Parathyroid adenoma (tissue), 2 donors: ENCODE measurements around the gene CPM.
"Not testable (repeated sequence)": the region's sequence is repeated elsewhere in the genome, so short reads cannot be mapped to it uniquely, and the experiment has no call there.

Experiments
- H2AFZ ChIP-seq: fragments of 300-600 bp; sonication (generic); one replicate; pipeline ENCODE4 v1.7.0; 2017; ENCODE audit warnings: antibody characterized with exemption, mild to moderate bottlenecking
- H3K27ac ChIP-seq: fragments of 300-600 bp; sonication (generic); one replicate; pipeline ENCODE4 v1.7.0; 2017
- H3K27me3 ChIP-seq: fragments of 300-600 bp; sonication (generic); one replicate; pipeline ENCODE4 v1.7.0; 2017; ENCODE audit warnings: low read length; ENCODE audit not compliant: control insufficient read depth, insufficient read depth
- H3K36me3 ChIP-seq: fragments of 300-600 bp; sonication (generic); one replicate; pipeline ENCODE4 v1.7.0; 2017; ENCODE audit warnings: low read length; ENCODE audit not compliant: control insufficient read depth, insufficient read depth
- H3K4me1 ChIP-seq: fragments of 300-600 bp; sonication (generic); one replicate; pipeline ENCODE4 v1.7.0; 2017; ENCODE audit warnings: control low read depth
- H3K4me2 ChIP-seq: fragments of 300-600 bp; sonication (generic); one replicate; pipeline ENCODE4 v1.7.0; 2017; ENCODE audit warnings: low read length
- H3K4me3 ChIP-seq: fragments of 300-600 bp; sonication (generic); one replicate; pipeline ENCODE4 v1.7.0; 2017; ENCODE audit warnings: low read depth, low read length
- H3K79me2 ChIP-seq: fragments of 300-600 bp; sonication (generic); one replicate; pipeline ENCODE4 v1.7.0; 2017; ENCODE audit warnings: control low read depth
- H3K9ac ChIP-seq: fragments of 300-600 bp; sonication (generic); one replicate; pipeline ENCODE4 v1.7.0; 2017; ENCODE audit warnings: mild to moderate bottlenecking
- H3K9me3 ChIP-seq: fragments of 300-600 bp; sonication (generic); one replicate; pipeline ENCODE4 v1.7.0; 2017; ENCODE audit warnings: low read length; ENCODE audit not compliant: control insufficient read depth
- CTCF ChIP-seq: fragments of 300-600 bp; sonication (generic); IDR thresholded peaks from one replicate; pipeline ENCODE4 v1.7.0; 2017; ENCODE audit warnings: antibody characterized with exemption, mild to moderate bottlenecking
- donor health status: primary hyperparathyroidism.

CPM gene

GRCh38 chr12:68867606-68868005, 65.4 kb downstream of the CPM start:
- TF ChIP-seq CTCF: no peak
- Histone ChIP-seq H3K4me1 (no peaks in the 10 kb centered on the region), H3K9ac (no peak overlapping the region), H3K4me3 (no peak overlapping the region), H3K27ac (no peak overlapping the region), H3K4me2 (no peak overlapping the region), H2AFZ (no peak overlapping the region), H3K36me3 (no peaks in the 10 kb centered on the region), H3K27me3 (no peaks in the 10 kb centered on the region), H3K79me2 (no peaks in the 10 kb centered on the region), H3K9me3 (no peaks in the 10 kb centered on the region)

GRCh38 chr12:68866950-68867349, 66.0 kb downstream of the CPM start:
- H2AFZ ChIP-seq: no peak overlapping the region
- no peak overlapping the region for H3K27ac ChIP-seq
- no peaks in the 10 kb centered on the region for H3K9me3 ChIP-seq
- no peak overlapping the region for H3K4me3 ChIP-seq
- no peaks in the 10 kb centered on the region for H3K4me1 ChIP-seq
- no peaks in the 10 kb centered on the region for H3K27me3 ChIP-seq
- H3K79me2 ChIP-seq: no peaks in the 10 kb centered on the region
- no peaks in the 10 kb centered on the region for H3K36me3 ChIP-seq
- H3K9ac ChIP-seq: no peak overlapping the region
- no peak for TF ChIP-seq CTCF
- H3K4me2 ChIP-seq: no peak overlapping the region

- Histone ChIP-seq H3K4me1 (no peaks in the 10 kb centered on the region), H2AFZ (no peak overlapping the region), H3K4me3 (no peak overlapping the region)
Observed at GRCh38 chr12:68865399-68866164, 67.4 kb downstream of the CPM start.

GRCh38 chr12:68864604-68865003, 68.4 kb downstream of the CPM start:
- Histone ChIP-seq H3K9ac (no peak overlapping the region), H3K36me3 (no peaks in the 10 kb centered on the region), H3K27ac (no peak overlapping the region), H3K4me3 (no peak overlapping the region), H3K27me3 (no peaks in the 10 kb centered on the region), H3K79me2 (no peaks in the 10 kb centered on the region), H3K4me2 (no peak overlapping the region), H3K4me1 (no peaks in the 10 kb centered on the region), H3K9me3 (no peaks in the 10 kb centered on the region), H2AFZ (no peak overlapping the region)
- TF ChIP-seq CTCF: no peak

More at GRCh38 chr12:68865399-68866164, 67.4 kb downstream of the CPM start:
- no peak for TF ChIP-seq CTCF
- Histone ChIP-seq H3K9me3 (no peaks in the 10 kb centered on the region), H3K27ac (no peak overlapping the region), H3K79me2 (no peaks in the 10 kb centered on the region), H3K4me2 (no peak overlapping the region), H3K9ac (no peak overlapping the region), H3K27me3 (no peaks in the 10 kb centered on the region), H3K36me3 (no peaks in the 10 kb centered on the region)

- not testable (repeated sequence) for H3K27me3 ChIP-seq, H3K36me3 ChIP-seq, H3K4me3 ChIP-seq, H3K9me3 ChIP-seq, H3K4me1 ChIP-seq, H3K9ac ChIP-seq, H3K27ac ChIP-seq, H3K79me2 ChIP-seq, H3K4me2 ChIP-seq, H2AFZ ChIP-seq
- peak; percentile 41 for TF ChIP-seq CTCF
Observed at GRCh38 chr12:68863886-68864454, 69.0 kb downstream of the CPM start.
